B cell (primary cell): ENCODE measurements around the gene KIN. TPM values are rescaled to one million over a fixed set of nuclear protein-coding genes. Genes with fewer than 3 reads are reported as not detected.

Source experiments
- ATAC-seq: fragments of 200-7000 bp; cut with Tn5 transposase; one replicate; pipeline ENCODE4 v1.10.0; 2021; ENCODE audit warnings: low read depth, mild to moderate bottlenecking, moderate number of reproducible peaks, moderate library complexity
- CTCF ChIA-PET: fragments of 350-600 bp; sonication (Branson Sonifier 250); formaldehyde crosslinking; loops from one replicate; lab custom pipeline; 2021; ENCODE audit warnings: antibody characterized with exemption, inconsistent platforms; lab: Charles Lee
- POLR2A ChIA-PET: fragments of 350-600 bp; sonication (Branson Sonifier 250); formaldehyde crosslinking; loops from one replicate; lab custom pipeline; 2021; ENCODE audit warnings: antibody characterized with exemption; lab: Charles Lee
- DNase-seq: peaks from one replicate; pipeline ENCODE4 v3.0.0; 2013
- H2AFZ ChIP-seq: 2 replicates; pipeline ENCODE4 v1.6.1; 2012; ENCODE audit warnings: mild to moderate bottlenecking, low read depth, low read length; ENCODE audit not compliant: insufficient read depth, poor library complexity, severe bottlenecking
- H3K27ac ChIP-seq, 2 donors: 1 replicate in 1 of 2; 2 replicates in 1 of 2; pipeline ENCODE4 v1.5.1; 2012 to 2013; ENCODE audit warnings: low read length in 2 of 2, mild to moderate bottlenecking in 2 of 2, moderate library complexity in 1 of 2
- H3K27me3 ChIP-seq, 4 experiments: fragments of 200-600 bp in 1 of 4; sonication (generic) in 1 of 4; replicated peaks in 1 of 4; 1 replicate in 2 of 4; 2 replicates in 2 of 4; pipeline versions ENCODE4 v1.6.1 to v1.7.0; 2013 to 2016; ENCODE audit warnings: low read length in 3 of 4, mild to moderate bottlenecking in 2 of 4, mixed read lengths in 1 of 4, moderate library complexity in 1 of 4; ENCODE audit not compliant: insufficient read depth in 4 of 4, control insufficient read depth in 3 of 4; ENCODE audit errors: control extremely low read depth in 1 of 4
- H3K36me3 ChIP-seq, 2 experiments: replicated peaks in 1 of 2; 1 replicate in 1 of 2; 2 replicates in 1 of 2; pipeline versions ENCODE4 v1.6.1 to v1.7.1; 2013; ENCODE audit warnings: low read length in 1 of 2; ENCODE audit not compliant: insufficient read depth in 2 of 2, control insufficient read depth in 1 of 2; ENCODE audit errors: control extremely low read depth in 1 of 2, extremely low read depth in 1 of 2
- H3K4me1 ChIP-seq, 2 donors: fragments of 200-600 bp in 1 of 2; sonication (generic) in 1 of 2; 1 replicate in 1 of 2; 2 replicates in 1 of 2; pipeline versions ENCODE4 v1.5.1 to v1.6.1; 2013 to 2017; ENCODE audit warnings: low read length in 2 of 2; ENCODE audit not compliant: control insufficient read depth in 2 of 2, insufficient read depth in 2 of 2
- H3K4me2 ChIP-seq: replicated peaks from 2 replicates; pipeline ENCODE3; 2012; ENCODE audit warnings: mild to moderate bottlenecking, low read depth, low read length; ENCODE audit not compliant: poor library complexity, severe bottlenecking
- H3K4me3 ChIP-seq, 5 experiments: fragments of 200-600 bp in 1 of 5; sonication (generic) in 1 of 5; 1 replicate in 3 of 5; 2 replicates in 2 of 5; pipeline versions ENCODE4 v1.5.1 to v1.7.0; 2011 to 2016; ENCODE audit warnings: low read length in 4 of 5, mild to moderate bottlenecking in 4 of 5, low read depth in 2 of 5, control low read depth in 1 of 5, moderate library complexity in 1 of 5; ENCODE audit not compliant: insufficient read depth in 1 of 5; ENCODE audit errors: control extremely low read depth in 1 of 5, extremely low read depth in 1 of 5
- H3K79me2 ChIP-seq: fragments of 200-600 bp; sonication (generic); one replicate; pipeline ENCODE4 v1.6.0; 2016; ENCODE audit warnings: low read length; ENCODE audit not compliant: control insufficient read depth, insufficient read depth
- H3K9ac ChIP-seq: fragments of 200-600 bp; sonication (generic); 2 replicates; pipeline ENCODE4 v1.6.1; 2017; ENCODE audit warnings: mild to moderate bottlenecking, low read length, moderate library complexity
- H3K9me3 ChIP-seq, 3 donors: one replicate each; pipeline versions ENCODE4 v1.6.1 to v1.7.1; 2013; ENCODE audit warnings: low read length in 2 of 3; ENCODE audit not compliant: control insufficient read depth in 2 of 3, insufficient read depth in 1 of 3; ENCODE audit errors: control extremely low read depth in 1 of 3
- H4K20me1 ChIP-seq: 2 replicates; pipeline ENCODE4 v1.6.0; 2012; ENCODE audit warnings: mild to moderate bottlenecking, low read length; ENCODE audit not compliant: insufficient read depth, control insufficient read depth, poor library complexity, severe bottlenecking
- H3K27ac Mint-ChIP-seq: one replicate; pipeline ENCODE4 v1.8.0; 2021; ENCODE audit warnings: mixed read lengths
- H3K27me3 Mint-ChIP-seq: one replicate; pipeline ENCODE4 v1.8.0; 2021; ENCODE audit warnings: mixed read lengths
- H3K4me1 Mint-ChIP-seq: one replicate; pipeline ENCODE4 v1.8.0; 2021; ENCODE audit warnings: mixed read lengths
- H3K4me3 Mint-ChIP-seq: one replicate; pipeline ENCODE4 v1.8.0; 2021; ENCODE audit warnings: mixed read lengths
- H3K9me3 Mint-ChIP-seq: one replicate; pipeline ENCODE4 v1.8.0; 2022; ENCODE audit warnings: mixed read lengths; ENCODE audit not compliant: insufficient read depth
- EZH2 ChIP-seq: IDR thresholded peaks from 2 replicates; pipeline ENCODE4 v1.6.1; 2012; ENCODE audit warnings: borderline replicate concordance, low read depth, mild to moderate bottlenecking, moderate library complexity, low read length; ENCODE audit not compliant: insufficient read depth, poor library complexity, severe bottlenecking
- WGBS: methylation state at CpG from one replicate; pipeline ENCODE4 v1.1.5; 2013; ENCODE audit warnings: missing lambda C conversion rate; ENCODE audit not compliant: insufficient coverage; 5-methylcytosine and 5-hydroxymethylcytosine counted together
- intact Hi-C: fragments of 100-400 bp; cut with micrococcal nuclease; formaldehyde crosslinking; loops from one replicate; pipeline ENCODE4 v1.10.0; 2022
- polyA plus RNA-seq: library from polyadenylated mRNA; depleted of rRNA; stranded (reverse); fragments of >200 nt; gene quantifications from 2 replicates; pipeline ENCODE4 v1.2.3, GENCODE V29; 2012
- total RNA-seq, 2 donors: library from RNA; stranded (reverse); fragments of 120-200 nt in 1 of 2; gene quantifications; 1 replicate in 1 of 2; 2 replicates in 1 of 2; pipeline versions ENCODE4 v1.2.3 to v1.2.4, GENCODE V29; 2013 to 2022
- TF ChIP-seq, protein P1 (sequence below): fragments of 200-600 bp; IDR thresholded peaks from one replicate; pipeline ENCODE4 v1.8.0; 2022; ENCODE audit warnings: antibody characterized with exemption, mild to moderate bottlenecking

Gene KIN
- total and polyA plus RNA-seq, 2 donors (not counting 1 experiment from before 2014, with no cell fraction given): 3.4 to 16.5 TPM

DNA sequence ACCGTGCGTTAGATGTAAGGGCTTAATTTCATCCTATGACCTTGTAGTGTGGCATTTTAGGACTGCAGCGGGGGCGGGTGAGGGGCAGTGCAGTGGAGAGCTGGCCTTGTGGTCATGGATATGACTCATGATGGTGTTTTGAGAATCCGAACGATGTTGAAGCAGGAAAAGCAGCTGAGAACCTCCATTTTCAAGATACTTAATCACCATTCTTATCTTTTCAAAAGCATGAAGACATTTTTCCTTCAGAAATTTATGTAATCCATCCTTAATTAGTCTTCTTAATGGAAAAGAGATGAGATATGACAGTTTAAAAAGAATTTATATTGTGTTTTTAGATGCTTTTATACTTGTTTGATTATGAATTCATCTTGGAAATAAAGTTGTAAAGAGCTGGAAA is 9.8 kb upstream of the KIN start:
- WGBS: 92% methylated on average over 4 of the region's 6 CpGs
- Histone ChIP-seq H2AFZ (no peak overlapping the region), H3K9ac (no peak overlapping the region), H3K4me2 (no peak overlapping the region), H3K79me2 (peaks cover 66% of the 10 kb centered on the region), H3K4me1 (no peaks in the 10 kb centered on the region), H4K20me1 (peaks cover 42% of the 10 kb centered on the region), H3K4me3 (no peak overlapping the region), H3K9me3 (no peaks in the 10 kb centered on the region), H3K36me3 (peaks cover 20 to 59% of the 10 kb centered on the region in 2 experiments), H3K27me3 (no peaks in the 10 kb centered on the region), H3K27ac (no peak overlapping the region)
- DNase-seq: no peak
- CTCF ChIA-PET: no interaction called here
- Mint-ChIP-seq H3K27ac (no peak overlapping the region), H3K4me1 (peaks cover 23% of the 10 kb centered on the region), H3K4me3 (no peak overlapping the region), H3K27me3 (no peaks in the 10 kb centered on the region), H3K9me3 (no peaks in the 10 kb centered on the region)
- no peak for ATAC-seq
- intact Hi-C loops: no loop called here
- TF ChIP-seq, protein P1, sequence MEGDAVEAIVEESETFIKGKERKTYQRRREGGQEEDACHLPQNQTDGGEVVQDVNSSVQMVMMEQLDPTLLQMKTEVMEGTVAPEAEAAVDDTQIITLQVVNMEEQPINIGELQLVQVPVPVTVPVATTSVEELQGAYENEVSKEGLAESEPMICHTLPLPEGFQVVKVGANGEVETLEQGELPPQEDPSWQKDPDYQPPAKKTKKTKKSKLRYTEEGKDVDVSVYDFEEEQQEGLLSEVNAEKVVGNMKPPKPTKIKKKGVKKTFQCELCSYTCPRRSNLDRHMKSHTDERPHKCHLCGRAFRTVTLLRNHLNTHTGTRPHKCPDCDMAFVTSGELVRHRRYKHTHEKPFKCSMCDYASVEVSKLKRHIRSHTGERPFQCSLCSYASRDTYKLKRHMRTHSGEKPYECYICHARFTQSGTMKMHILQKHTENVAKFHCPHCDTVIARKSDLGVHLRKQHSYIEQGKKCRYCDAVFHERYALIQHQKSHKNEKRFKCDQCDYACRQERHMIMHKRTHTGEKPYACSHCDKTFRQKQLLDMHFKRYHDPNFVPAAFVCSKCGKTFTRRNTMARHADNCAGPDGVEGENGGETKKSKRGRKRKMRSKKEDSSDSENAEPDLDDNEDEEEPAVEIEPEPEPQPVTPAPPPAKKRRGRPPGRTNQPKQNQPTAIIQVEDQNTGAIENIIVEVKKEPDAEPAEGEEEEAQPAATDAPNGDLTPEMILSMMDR: no peak
- TF ChIP-seq EZH2: no peak
- POLR2A ChIA-PET: no interaction called here

GRCh38 chr10:7795605-7796004 is 7.8 kb upstream of the KIN start:
- Histone ChIP-seq H4K20me1 (peaks cover 58% of the 10 kb centered on the region), H3K79me2 (peaks cover 81% of the 10 kb centered on the region), H3K4me1 (no peaks in the 10 kb centered on the region), H3K27ac (no peak overlapping the region), H3K4me2 (no peak overlapping the region), H3K27me3 (no peaks in the 10 kb centered on the region), H3K36me3 (peaks cover 7 to 39% of the 10 kb centered on the region in 2 experiments), H3K4me3 (no peak overlapping the region), H2AFZ (no peak overlapping the region), H3K9ac (no peak overlapping the region), H3K9me3 (no peaks in the 10 kb centered on the region)
- 90% methylated on average over 1 of the region's 4 CpGs for WGBS
- Mint-ChIP-seq H3K27me3 (no peaks in the 10 kb centered on the region), H3K4me3 (no peak overlapping the region), H3K9me3 (no peaks in the 10 kb centered on the region), H3K4me1 (peaks cover 38% of the 10 kb centered on the region), H3K27ac (no peak overlapping the region)
- ATAC-seq: no peak
- ChIA-PET CTCF (no interaction called here), POLR2A (no interaction called here)
- no peak for TF ChIP-seq EZH2
- TF ChIP-seq, protein P1: no peak
- no peak for DNase-seq
- intact Hi-C loops: no loop called here
